Thoracic aorta (tissue), 2 donors: ENCODE results near the gene TIAM2. TPM values are rescaled to one million over a fixed set of nuclear protein-coding genes. Genes with fewer than 3 reads are reported as not detected.
"Not testable (repeated sequence)": the region's sequence is repeated elsewhere in the genome, so short reads cannot be mapped to it uniquely, and the experiment has no call there.

Experiments
- ATAC-seq: fragments of 150-250 bp; one replicate; pipeline ENCODE4 v1.8.0; 2017; ENCODE audit warnings: low read depth; ENCODE audit not compliant: insufficient number of reproducible peaks, low FRiP score
- DNase-seq: peaks from one replicate; pipeline ENCODE4 v3.0.0-alpha.2; 2020; ENCODE audit warnings: low spot score
- H3K27ac ChIP-seq, 2 donors: fragments of 200-600 bp; sonication (generic); 1 replicate in 1 of 2; 2 replicates in 1 of 2; pipeline ENCODE4 v1.5.1; 2016; ENCODE audit warnings: mild to moderate bottlenecking in 2 of 2, moderate library complexity in 2 of 2
- H3K27me3 ChIP-seq: fragments of 200-600 bp; sonication (generic); replicated peaks from 2 replicates; pipeline ENCODE4 v1.6.0; 2016; ENCODE audit warnings: mild to moderate bottlenecking; ENCODE audit not compliant: insufficient read depth
- H3K36me3 ChIP-seq: fragments of 200-600 bp; sonication (generic); one replicate; pipeline ENCODE4 v1.5.1; 2016
- H3K4me1 ChIP-seq, 2 donors: fragments of 200-600 bp; sonication (generic); 1 replicate in 1 of 2; 2 replicates in 1 of 2; pipeline versions ENCODE4 v1.5.1 to v1.6.0; 2016; ENCODE audit warnings: low read depth in 2 of 2, mild to moderate bottlenecking in 1 of 2; ENCODE audit not compliant: control insufficient read depth in 1 of 2
- H3K4me3 ChIP-seq: fragments of 200-600 bp; sonication (generic); 2 replicates; pipeline ENCODE4 v1.5.1; 2016; ENCODE audit warnings: mild to moderate bottlenecking
- H3K9me3 ChIP-seq: fragments of 200-600 bp; sonication (generic); 2 replicates; pipeline ENCODE4 v1.5.1; 2016
- CTCF ChIP-seq: fragments of 200-600 bp; sonication (generic); IDR thresholded peaks from one replicate; pipeline ENCODE4 v1.5.1; 2019; ENCODE audit warnings: antibody characterized with exemption
- total RNA-seq, 2 donors: library from RNA; depleted of rRNA; stranded (reverse); fragments of >200 nt; gene quantifications; one replicate each; pipeline versions ENCODE4 v1.1.0 to v1.2.3, GENCODE V29; 2016

TIAM2 gene
- total RNA-seq, 2 donors from 2014 or later = 17.8 to 22.1 TPM

GRCh38 chr6:155215906-155216305, 220.8 kb downstream of the TIAM2 start:
- Histone ChIP-seq H3K9me3 (no peaks in the 10 kb centered on the region), H3K36me3 (no peaks in the 10 kb centered on the region), H3K4me1 (peaks cover 14 to 20% of the 10 kb centered on the region in 2 donors), H3K4me3 (no peak overlapping the region), H3K27me3 (no peaks in the 10 kb centered on the region), H3K27ac (no peak overlapping the region)
- DNase-seq = no peak
- TF ChIP-seq CTCF = no peak
- ATAC-seq = no peak

- H3K27ac ChIP-seq = no peak overlapping the region
Measured at GRCh38 chr6:155216312-155217046, 221.4 kb downstream of the TIAM2 start.

GRCh38 chr6:155218711-155219110, 223.6 kb downstream of the TIAM2 start:
- not testable (repeated sequence) for H3K27ac ChIP-seq, DNase-seq, H3K4me3 ChIP-seq, ATAC-seq, H3K27me3 ChIP-seq, H3K9me3 ChIP-seq, H3K36me3 ChIP-seq
- H3K4me1 ChIP-seq = peaks cover 14 to 25% of the 10 kb centered on the region in 2 donors

More at GRCh38 chr6:155216312-155217046, 221.4 kb downstream of the TIAM2 start:
- no peak overlapping the region for H3K4me3 ChIP-seq
- no peaks in the 10 kb centered on the region for H3K27me3 ChIP-seq
- H3K36me3 ChIP-seq = no peaks in the 10 kb centered on the region
- H3K9me3 ChIP-seq = no peaks in the 10 kb centered on the region
- no peak for TF ChIP-seq CTCF
- ATAC-seq (no peak), DNase-seq (no peak)
- H3K4me1 ChIP-seq = peaks cover 14 to 25% of the 10 kb centered on the region in 2 donors

GRCh38 chr6:155219299-155219698, 224.2 kb downstream of the TIAM2 start:
- ATAC-seq (peak; percentile 57), DNase-seq (no peak)
- no peaks in the 10 kb centered on the region for H3K27me3 ChIP-seq
- no peaks in the 10 kb centered on the region for H3K36me3 ChIP-seq
- peaks cover 14 to 25% of the 10 kb centered on the region in 2 donors for H3K4me1 ChIP-seq
- no peak for TF ChIP-seq CTCF
- H3K27ac ChIP-seq = peak overlapping the region; percentile 76 to 78
- H3K4me3 ChIP-seq = peak overlapping the region; percentile 21
- no peaks in the 10 kb centered on the region for H3K9me3 ChIP-seq

- Histone ChIP-seq H3K36me3 (no peaks in the 10 kb centered on the region), H3K4me1 (peaks cover 14 to 25% of the 10 kb centered on the region in 2 donors), H3K27ac (peak overlapping the region; percentile 76 to 78), H3K27me3 (no peaks in the 10 kb centered on the region), H3K9me3 (no peaks in the 10 kb centered on the region), H3K4me3 (peak overlapping the region; percentile 21)
- peak; percentile 8 for DNase-seq
- peak; percentile 29 for ATAC-seq
- no peak for TF ChIP-seq CTCF
Measured at GRCh38 chr6:155219858-155220301, 224.8 kb downstream of the TIAM2 start.
